DND-41 (cell line): ENCODE results near the gene GPR156.

Experiments used
- ATAC-seq: fragments of 200-7000 bp; cut with Tn5 transposase; 3 replicates; pipeline ENCODE4 v1.9.1; 2021; ENCODE audit warnings: low read depth; ENCODE audit not compliant: insufficient read depth
- DNase-seq: peaks from one replicate; pipeline ENCODE4 v3.0.0-alpha.2; 2020
- H2AFZ ChIP-seq: 2 replicates; pipeline ENCODE4 v1.6.0; 2012; ENCODE audit warnings: low read depth, low read length
- H3K27ac ChIP-seq: 2 replicates; pipeline ENCODE4 v1.5.1; 2012; ENCODE audit warnings: low read length, inconsistent platforms
- H3K27me3 ChIP-seq: fragments of 200-600 bp; sonication (generic); 2 replicates; pipeline ENCODE4 v1.6.0; 2012; ENCODE audit warnings: low read length, mild to moderate bottlenecking, inconsistent platforms; ENCODE audit not compliant: insufficient read depth, poor library complexity
- H3K36me3 ChIP-seq: 2 replicates; pipeline ENCODE4 v1.5.1; 2012; ENCODE audit warnings: low read length, inconsistent platforms; ENCODE audit not compliant: insufficient read depth
- H3K4me1 ChIP-seq: 2 replicates; pipeline ENCODE4 v1.5.1; 2012; ENCODE audit warnings: mild to moderate bottlenecking, low read length; ENCODE audit not compliant: insufficient read depth
- H3K4me2 ChIP-seq: 2 replicates; pipeline ENCODE4 v1.6.0; 2012; ENCODE audit warnings: mild to moderate bottlenecking, moderate library complexity, low read length, inconsistent platforms; ENCODE audit not compliant: insufficient read depth
- H3K4me3 ChIP-seq, 2 experiments: fragments of 200-600 bp in 1 of 2; shearing (Covaris generic) in 1 of 2; 2 replicates each; pipeline ENCODE4 v1.5.1; 2012 to 2016; ENCODE audit warnings: inconsistent platforms in 2 of 2, low read length in 2 of 2, mild to moderate bottlenecking in 2 of 2, low read depth in 1 of 2, moderate library complexity in 1 of 2
- H3K79me2 ChIP-seq: 2 replicates; pipeline ENCODE4 v1.6.0; 2012; ENCODE audit warnings: low read length, inconsistent platforms; ENCODE audit not compliant: insufficient read depth
- H3K9ac ChIP-seq: 2 replicates; pipeline ENCODE4 v1.6.0; 2012; ENCODE audit warnings: low read depth, mild to moderate bottlenecking, inconsistent platforms, low read length, moderate library complexity
- H3K9me3 ChIP-seq: 2 replicates; pipeline ENCODE4 v1.5.1; 2012; ENCODE audit warnings: low read length, moderate library complexity, mild to moderate bottlenecking, inconsistent platforms; ENCODE audit not compliant: insufficient read depth, severe bottlenecking
- H4K20me1 ChIP-seq: 2 replicates; pipeline ENCODE4 v1.6.0; 2012; ENCODE audit warnings: low read length; ENCODE audit not compliant: insufficient read depth
- CTCF ChIP-seq: IDR thresholded peaks from 2 replicates; pipeline ENCODE4 v1.5.1; 2012; ENCODE audit warnings: borderline replicate concordance, low read length, moderate library complexity, mild to moderate bottlenecking; ENCODE audit not compliant: poor library complexity, severe bottlenecking; ENCODE audit errors: extremely low read depth
- EZH2 ChIP-seq: IDR thresholded peaks from 3 replicates; pipeline ENCODE4 v1.6.1; 2012; ENCODE audit warnings: borderline replicate concordance, low read depth, mild to moderate bottlenecking, moderate library complexity, low read length, inconsistent platforms; ENCODE audit not compliant: severe bottlenecking

Gene GPR156

GRCh38 chr3:120173056-120173675 is 111.9 kb downstream of the GPR156 start:
- H3K27ac ChIP-seq: no peak overlapping the region
- no peaks in the 10 kb centered on the region for H3K4me1 ChIP-seq
- no peak for DNase-seq

GRCh38 chr3:120172070-120172469 is 113.0 kb downstream of the GPR156 start:
- no peak overlapping the region for H3K9ac ChIP-seq
- DNase-seq (no peak), ATAC-seq (no peak)
- no peak overlapping the region for H3K4me2 ChIP-seq
- H3K9me3 ChIP-seq: no peaks in the 10 kb centered on the region
- no peak overlapping the region for H3K4me3 ChIP-seq
- TF ChIP-seq CTCF: no peak
- no peak for TF ChIP-seq EZH2
- H3K27ac ChIP-seq: no peak overlapping the region
- H3K4me1 ChIP-seq: no peaks in the 10 kb centered on the region
- no peaks in the 10 kb centered on the region for H3K79me2 ChIP-seq
- no peaks in the 10 kb centered on the region for H4K20me1 ChIP-seq
- no peaks in the 10 kb centered on the region for H3K27me3 ChIP-seq
- no peak overlapping the region for H2AFZ ChIP-seq
- H3K36me3 ChIP-seq: no peaks in the 10 kb centered on the region

More at GRCh38 chr3:120173056-120173675, 111.9 kb downstream of the GPR156 start:
- H4K20me1 ChIP-seq: no peaks in the 10 kb centered on the region
- no peak overlapping the region for H3K4me2 ChIP-seq
- H3K27me3 ChIP-seq: no peaks in the 10 kb centered on the region
- no peak for ATAC-seq
- H3K9ac ChIP-seq: no peak overlapping the region
- no peaks in the 10 kb centered on the region for H3K79me2 ChIP-seq
- no peak overlapping the region for H2AFZ ChIP-seq
- H3K4me3 ChIP-seq: no peak overlapping the region
- no peaks in the 10 kb centered on the region for H3K9me3 ChIP-seq
- TF ChIP-seq EZH2 (no peak), CTCF (no peak)
- H3K36me3 ChIP-seq: no peaks in the 10 kb centered on the region

GRCh38 chr3:120171134-120171873 is 113.7 kb downstream of the GPR156 start:
- Histone ChIP-seq H3K4me1 (no peaks in the 10 kb centered on the region), H3K27ac (no peak overlapping the region), H2AFZ (no peak overlapping the region), H3K36me3 (no peaks in the 10 kb centered on the region), H3K9ac (no peak overlapping the region), H4K20me1 (no peaks in the 10 kb centered on the region), H3K79me2 (no peaks in the 10 kb centered on the region), H3K9me3 (no peaks in the 10 kb centered on the region), H3K4me3 (no peak overlapping the region), H3K4me2 (no peak overlapping the region), H3K27me3 (no peaks in the 10 kb centered on the region)
- no peak for ATAC-seq
- no peak for DNase-seq
- TF ChIP-seq EZH2 (no peak), CTCF (no peak)
